HCT116 (cell line): Measurements from ENCODE around the gene ARL5C.

ENCODE experiments used
- CEBPB ChIP-seq: IDR thresholded peaks from 2 replicates; pipeline ENCODE4 v1.6.1; 2012; ENCODE audit warnings: low read depth
- EZH2 ChIP-seq: fragments of 200-600 bp; sonication (generic); IDR thresholded peaks from 2 replicates; pipeline ENCODE4 v1.6.1; 2017; ENCODE audit warnings: antibody characterized with exemption, mixed run types
- EZH2phosphoT487 ChIP-seq: fragments of 200-600 bp; IDR thresholded peaks from 2 replicates; pipeline ENCODE4 v1.6.1; 2018; ENCODE audit warnings: antibody characterized with exemption, borderline replicate concordance
- FOSL1 ChIP-seq: IDR thresholded peaks from 2 replicates; pipeline ENCODE4 v1.6.1; 2012; ENCODE audit warnings: low read depth
- POLR2A ChIP-seq: IDR thresholded peaks from 2 replicates; pipeline ENCODE4 v1.7.0; 2011; ENCODE audit warnings: borderline replicate concordance; ENCODE audit not compliant: insufficient read depth, insufficient read length; ENCODE audit errors: extremely low read depth
- POLR2AphosphoS5 ChIP-seq: IDR thresholded peaks from 2 replicates; pipeline ENCODE4 v1.6.1; 2011; ENCODE audit warnings: mild to moderate bottlenecking, low read depth, low read length, moderate library complexity
- RAD21 ChIP-seq: IDR thresholded peaks from 2 replicates; pipeline ENCODE4 v1.6.1; 2012; ENCODE audit warnings: low read depth, mild to moderate bottlenecking
- SRF ChIP-seq: IDR thresholded peaks from 2 replicates; pipeline ENCODE4 v1.6.1; 2012; ENCODE audit warnings: low read depth
- YY1 ChIP-seq: IDR thresholded peaks from 2 replicates; pipeline ENCODE4 v1.6.1; 2011; ENCODE audit warnings: low read length, low read depth, moderate library complexity, mild to moderate bottlenecking; ENCODE audit not compliant: insufficient replicate concordance; ENCODE audit errors: extremely low read depth
- TF ChIP-seq, protein P1 (sequence below), 3 experiments: fragments of 200-600 bp in 1 of 3; sonication (generic) in 1 of 3; IDR thresholded peaks in 2 of 3; conservative IDR thresholded peaks in 1 of 3; 2 replicates each; pipeline ENCODE4 v1.5.1; 2012 to 2017; ENCODE audit warnings: low read depth in 2 of 3, low read length in 2 of 3, antibody characterized with exemption in 1 of 3, borderline replicate concordance in 1 of 3, control low read depth in 1 of 3, mild to moderate bottlenecking in 1 of 3, mixed read lengths in 1 of 3, mixed run types in 1 of 3, moderate library complexity in 1 of 3; ENCODE audit not compliant: insufficient read depth in 1 of 3
- TF ChIP-seq, protein P2 (sequence below): IDR thresholded peaks from 2 replicates; pipeline ENCODE4 v1.6.1; 2011; ENCODE audit warnings: mild to moderate bottlenecking, low read length, moderate library complexity; ENCODE audit not compliant: insufficient replicate concordance; ENCODE audit errors: extremely low read depth
- TF ChIP-seq, protein P3 (sequence below): IDR thresholded peaks from 2 replicates; pipeline ENCODE4 v1.6.1; 2012; ENCODE audit warnings: low read depth
- TF ChIP-seq, protein P4 (sequence below): IDR thresholded peaks from 2 replicates; pipeline ENCODE4 v1.6.1; 2012
- TF ChIP-seq, protein P5 (sequence below): IDR thresholded peaks from 2 replicates; pipeline ENCODE4 v1.6.1; 2012

DNA sequence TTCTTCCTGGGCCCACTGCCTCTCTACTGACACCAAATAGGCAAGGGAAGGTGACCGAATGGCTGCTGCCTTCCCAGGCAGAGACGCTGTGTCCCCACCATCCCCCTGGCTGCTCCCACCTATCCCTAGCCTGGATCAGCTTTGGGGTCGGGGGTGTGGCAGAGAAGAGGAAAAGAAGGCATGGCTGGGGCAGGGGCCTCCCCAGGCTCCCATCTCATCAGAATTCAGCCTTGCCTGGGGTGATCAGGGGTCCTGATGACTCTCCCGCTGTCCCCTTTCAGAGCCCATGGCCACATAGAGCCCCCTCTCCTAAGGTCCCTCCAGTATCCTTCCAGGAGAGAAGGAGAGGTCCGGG lies 15.2 kb downstream of the ARL5C start:
- TF ChIP-seq, protein P1, sequence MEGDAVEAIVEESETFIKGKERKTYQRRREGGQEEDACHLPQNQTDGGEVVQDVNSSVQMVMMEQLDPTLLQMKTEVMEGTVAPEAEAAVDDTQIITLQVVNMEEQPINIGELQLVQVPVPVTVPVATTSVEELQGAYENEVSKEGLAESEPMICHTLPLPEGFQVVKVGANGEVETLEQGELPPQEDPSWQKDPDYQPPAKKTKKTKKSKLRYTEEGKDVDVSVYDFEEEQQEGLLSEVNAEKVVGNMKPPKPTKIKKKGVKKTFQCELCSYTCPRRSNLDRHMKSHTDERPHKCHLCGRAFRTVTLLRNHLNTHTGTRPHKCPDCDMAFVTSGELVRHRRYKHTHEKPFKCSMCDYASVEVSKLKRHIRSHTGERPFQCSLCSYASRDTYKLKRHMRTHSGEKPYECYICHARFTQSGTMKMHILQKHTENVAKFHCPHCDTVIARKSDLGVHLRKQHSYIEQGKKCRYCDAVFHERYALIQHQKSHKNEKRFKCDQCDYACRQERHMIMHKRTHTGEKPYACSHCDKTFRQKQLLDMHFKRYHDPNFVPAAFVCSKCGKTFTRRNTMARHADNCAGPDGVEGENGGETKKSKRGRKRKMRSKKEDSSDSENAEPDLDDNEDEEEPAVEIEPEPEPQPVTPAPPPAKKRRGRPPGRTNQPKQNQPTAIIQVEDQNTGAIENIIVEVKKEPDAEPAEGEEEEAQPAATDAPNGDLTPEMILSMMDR (IDR thresholded peaks at IDR 0.05 in 2 of 3, conservative IDR thresholded peaks at IDR 0.05 in 1 of 3; ENCODE audit: borderline replicate concordance in 1 of 3, insufficient read depth in 1 of 3, low read depth in 2 of 3, low read length in 2 of 3), result no peak
- TF ChIP-seq EZH2 (no peak), POLR2A (no peak), FOSL1 (no peak), SRF (no peak), POLR2AphosphoS5 (no peak), YY1 (no peak), RAD21 (no peak), EZH2phosphoT487 (no peak), CEBPB (no peak)
- TF ChIP-seq, protein P2, sequence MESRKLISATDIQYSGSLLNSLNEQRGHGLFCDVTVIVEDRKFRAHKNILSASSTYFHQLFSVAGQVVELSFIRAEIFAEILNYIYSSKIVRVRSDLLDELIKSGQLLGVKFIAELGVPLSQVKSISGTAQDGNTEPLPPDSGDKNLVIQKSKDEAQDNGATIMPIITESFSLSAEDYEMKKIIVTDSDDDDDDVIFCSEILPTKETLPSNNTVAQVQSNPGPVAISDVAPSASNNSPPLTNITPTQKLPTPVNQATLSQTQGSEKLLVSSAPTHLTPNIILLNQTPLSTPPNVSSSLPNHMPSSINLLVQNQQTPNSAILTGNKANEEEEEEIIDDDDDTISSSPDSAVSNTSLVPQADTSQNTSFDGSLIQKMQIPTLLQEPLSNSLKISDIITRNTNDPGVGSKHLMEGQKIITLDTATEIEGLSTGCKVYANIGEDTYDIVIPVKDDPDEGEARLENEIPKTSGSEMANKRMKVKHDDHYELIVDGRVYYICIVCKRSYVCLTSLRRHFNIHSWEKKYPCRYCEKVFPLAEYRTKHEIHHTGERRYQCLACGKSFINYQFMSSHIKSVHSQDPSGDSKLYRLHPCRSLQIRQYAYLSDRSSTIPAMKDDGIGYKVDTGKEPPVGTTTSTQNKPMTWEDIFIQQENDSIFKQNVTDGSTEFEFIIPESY, result no peak
- TF ChIP-seq, protein P3, sequence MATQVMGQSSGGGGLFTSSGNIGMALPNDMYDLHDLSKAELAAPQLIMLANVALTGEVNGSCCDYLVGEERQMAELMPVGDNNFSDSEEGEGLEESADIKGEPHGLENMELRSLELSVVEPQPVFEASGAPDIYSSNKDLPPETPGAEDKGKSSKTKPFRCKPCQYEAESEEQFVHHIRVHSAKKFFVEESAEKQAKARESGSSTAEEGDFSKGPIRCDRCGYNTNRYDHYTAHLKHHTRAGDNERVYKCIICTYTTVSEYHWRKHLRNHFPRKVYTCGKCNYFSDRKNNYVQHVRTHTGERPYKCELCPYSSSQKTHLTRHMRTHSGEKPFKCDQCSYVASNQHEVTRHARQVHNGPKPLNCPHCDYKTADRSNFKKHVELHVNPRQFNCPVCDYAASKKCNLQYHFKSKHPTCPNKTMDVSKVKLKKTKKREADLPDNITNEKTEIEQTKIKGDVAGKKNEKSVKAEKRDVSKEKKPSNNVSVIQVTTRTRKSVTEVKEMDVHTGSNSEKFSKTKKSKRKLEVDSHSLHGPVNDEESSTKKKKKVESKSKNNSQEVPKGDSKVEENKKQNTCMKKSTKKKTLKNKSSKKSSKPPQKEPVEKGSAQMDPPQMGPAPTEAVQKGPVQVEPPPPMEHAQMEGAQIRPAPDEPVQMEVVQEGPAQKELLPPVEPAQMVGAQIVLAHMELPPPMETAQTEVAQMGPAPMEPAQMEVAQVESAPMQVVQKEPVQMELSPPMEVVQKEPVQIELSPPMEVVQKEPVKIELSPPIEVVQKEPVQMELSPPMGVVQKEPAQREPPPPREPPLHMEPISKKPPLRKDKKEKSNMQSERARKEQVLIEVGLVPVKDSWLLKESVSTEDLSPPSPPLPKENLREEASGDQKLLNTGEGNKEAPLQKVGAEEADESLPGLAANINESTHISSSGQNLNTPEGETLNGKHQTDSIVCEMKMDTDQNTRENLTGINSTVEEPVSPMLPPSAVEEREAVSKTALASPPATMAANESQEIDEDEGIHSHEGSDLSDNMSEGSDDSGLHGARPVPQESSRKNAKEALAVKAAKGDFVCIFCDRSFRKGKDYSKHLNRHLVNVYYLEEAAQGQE, result no peak
- TF ChIP-seq, protein P4, sequence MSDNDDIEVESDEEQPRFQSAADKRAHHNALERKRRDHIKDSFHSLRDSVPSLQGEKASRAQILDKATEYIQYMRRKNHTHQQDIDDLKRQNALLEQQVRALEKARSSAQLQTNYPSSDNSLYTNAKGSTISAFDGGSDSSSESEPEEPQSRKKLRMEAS, result no peak
- TF ChIP-seq, protein P5, sequence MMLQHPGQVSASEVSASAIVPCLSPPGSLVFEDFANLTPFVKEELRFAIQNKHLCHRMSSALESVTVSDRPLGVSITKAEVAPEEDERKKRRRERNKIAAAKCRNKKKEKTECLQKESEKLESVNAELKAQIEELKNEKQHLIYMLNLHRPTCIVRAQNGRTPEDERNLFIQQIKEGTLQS, result no peak
